Anterior cingulate cortex (tissue), 58 donors: ENCODE results near the gene PNPLA6.
A peak's percentile ranks its signal among the peaks of the same experiment; 100 is the strongest.
"Not testable (repeated sequence)": the region's sequence is repeated elsewhere in the genome, so short reads cannot be mapped to it uniquely, and the experiment has no call there.

ENCODE experiments used
- DNase-seq, 58 donors: peaks; one replicate each; lab custom pipeline; 2025; lab: John Stamatoyannopoulos, UW

Gene PNPLA6

DNA sequence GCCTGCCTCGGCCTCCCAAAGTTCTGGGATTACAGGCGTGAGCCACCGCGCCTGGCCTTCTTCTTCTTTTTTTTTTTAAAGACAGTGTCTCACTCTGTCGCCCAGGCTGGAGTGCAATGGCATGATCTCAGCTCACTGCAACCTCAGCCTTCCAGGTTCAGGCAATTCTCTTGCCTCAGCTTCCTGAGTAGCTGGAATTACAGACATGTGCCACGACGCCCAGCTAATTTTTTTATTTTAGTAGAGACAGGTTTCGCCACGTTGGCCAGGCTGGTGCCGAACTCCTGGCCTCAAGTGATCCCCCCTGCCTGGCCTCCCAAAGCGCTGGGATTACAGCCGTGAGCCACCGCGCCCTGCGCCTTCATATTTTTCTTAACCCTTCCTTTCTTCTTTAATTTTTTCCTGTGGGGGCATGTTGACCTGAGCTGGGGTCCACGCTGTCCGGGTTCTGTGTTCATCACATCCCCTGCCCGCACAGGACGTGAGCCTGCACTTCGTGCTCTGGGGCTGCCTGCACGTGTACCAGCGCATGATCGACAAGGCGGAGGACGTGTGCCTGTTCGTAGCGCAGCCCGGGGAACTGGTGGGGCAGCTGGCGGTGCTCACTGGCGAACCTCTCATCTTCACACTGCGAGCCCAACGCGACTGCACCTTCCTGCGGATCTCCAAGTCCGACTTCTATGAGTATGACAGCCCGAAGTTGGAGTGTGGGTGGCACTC is 14.1 kb downstream of the PNPLA6 start:
- no peak for DNase-seq

DNA sequence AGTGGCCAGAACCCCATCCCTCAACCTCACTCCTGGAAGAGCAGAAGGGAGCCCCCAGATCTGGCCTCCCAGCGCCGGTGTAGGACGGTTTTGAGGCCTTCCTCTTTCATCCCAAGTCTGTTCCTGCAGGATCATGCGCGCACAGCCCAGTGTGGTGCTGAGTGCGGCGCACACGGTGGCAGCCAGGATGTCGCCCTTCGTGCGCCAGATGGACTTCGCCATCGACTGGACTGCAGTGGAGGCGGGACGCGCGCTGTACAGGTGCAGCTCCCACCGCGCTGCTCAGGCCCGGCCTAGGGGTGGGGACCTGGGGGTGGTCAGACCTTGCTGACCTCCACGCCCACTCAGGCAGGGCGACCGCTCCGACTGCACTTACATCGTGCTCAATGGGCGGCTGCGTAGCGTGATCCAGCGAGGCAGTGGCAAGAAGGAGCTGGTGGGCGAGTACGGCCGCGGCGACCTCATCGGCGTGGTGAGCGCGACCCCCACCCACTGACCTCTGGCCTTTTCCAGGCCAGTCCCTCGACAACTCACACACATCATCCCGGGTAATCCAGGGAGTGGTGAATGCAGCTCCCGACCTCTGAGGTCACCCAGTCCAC is 14.8 kb downstream of the PNPLA6 start:
- no peak for DNase-seq

DNA sequence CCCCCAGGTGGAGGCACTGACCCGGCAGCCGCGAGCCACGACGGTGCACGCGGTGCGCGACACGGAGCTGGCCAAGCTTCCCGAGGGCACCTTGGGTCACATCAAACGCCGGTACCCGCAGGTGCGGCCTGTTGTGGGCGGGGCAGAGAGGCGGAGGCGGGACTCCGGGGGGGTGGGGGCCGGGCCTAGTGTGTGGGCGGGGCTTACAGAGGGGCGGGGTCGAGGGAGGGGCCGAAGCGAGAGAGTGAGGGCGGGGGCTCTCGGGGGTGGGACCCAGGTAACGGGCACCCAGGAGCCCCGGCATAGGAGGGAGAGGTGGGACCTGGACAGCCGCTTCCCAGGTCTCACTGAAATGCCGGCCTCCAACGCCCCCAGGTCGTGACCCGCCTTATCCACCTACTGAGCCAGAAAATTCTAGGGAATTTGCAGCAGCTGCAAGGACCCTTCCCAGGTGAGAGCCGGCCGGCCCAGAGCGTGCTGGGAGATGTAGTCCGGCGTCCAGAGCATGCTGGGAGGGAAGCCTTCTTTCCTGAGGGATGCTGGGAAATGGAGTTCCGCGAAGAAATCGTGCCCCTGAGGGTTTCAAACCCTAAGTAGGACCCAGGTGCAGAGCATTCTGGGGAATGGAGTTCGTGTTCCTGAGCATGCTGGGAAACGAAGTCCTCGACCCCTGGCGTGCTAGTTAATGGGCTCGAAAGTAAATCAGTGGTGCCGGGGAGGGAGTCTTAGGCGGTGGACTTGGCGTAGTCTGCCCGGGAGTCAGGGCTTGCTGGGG is 15.7 kb downstream of the PNPLA6 start:
- DNase-seq: peak in 55 of 58 donors; percentile 6 to 84 (median 59)

DNA sequence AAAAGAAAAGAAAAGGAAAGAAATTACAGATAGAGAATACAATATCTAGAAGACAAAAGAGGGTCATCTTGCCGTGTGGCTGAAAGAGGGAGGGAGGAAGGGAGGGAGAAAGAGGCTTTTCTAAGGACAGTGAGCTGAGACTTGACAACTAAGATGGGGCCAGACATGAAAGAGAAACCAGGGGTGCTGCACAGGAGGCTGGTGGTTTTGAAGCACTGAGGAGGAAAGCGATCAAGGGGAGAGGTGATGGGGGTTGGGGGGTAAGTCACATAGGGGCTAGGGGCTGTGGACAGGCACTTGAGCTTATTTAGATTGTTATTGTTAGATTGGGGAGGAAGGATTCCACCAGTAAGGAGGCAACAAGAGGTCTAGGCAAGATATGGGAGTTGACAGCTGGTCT is 17.3 kb downstream of the PNPLA6 start:
- no peak for DNase-seq

DNA sequence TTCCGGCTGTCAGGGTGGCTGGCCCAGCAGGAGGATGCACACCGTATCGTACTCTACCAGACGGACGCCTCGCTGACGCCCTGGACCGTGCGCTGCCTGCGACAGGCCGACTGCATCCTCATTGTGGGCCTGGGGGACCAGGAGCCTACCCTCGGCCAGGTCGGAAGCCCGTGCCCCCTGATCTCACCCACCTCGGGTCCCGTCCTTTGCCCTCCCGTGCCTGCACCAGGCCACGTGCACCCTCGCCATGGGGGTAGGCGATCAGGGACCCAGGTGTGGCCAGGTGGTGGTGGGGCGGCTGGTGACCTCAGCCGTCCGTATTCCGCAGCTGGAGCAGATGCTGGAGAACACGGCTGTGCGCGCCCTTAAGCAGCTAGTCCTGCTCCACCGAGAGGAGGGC is 19.0 kb downstream of the PNPLA6 start:
- DNase-seq: no peak

DNA sequence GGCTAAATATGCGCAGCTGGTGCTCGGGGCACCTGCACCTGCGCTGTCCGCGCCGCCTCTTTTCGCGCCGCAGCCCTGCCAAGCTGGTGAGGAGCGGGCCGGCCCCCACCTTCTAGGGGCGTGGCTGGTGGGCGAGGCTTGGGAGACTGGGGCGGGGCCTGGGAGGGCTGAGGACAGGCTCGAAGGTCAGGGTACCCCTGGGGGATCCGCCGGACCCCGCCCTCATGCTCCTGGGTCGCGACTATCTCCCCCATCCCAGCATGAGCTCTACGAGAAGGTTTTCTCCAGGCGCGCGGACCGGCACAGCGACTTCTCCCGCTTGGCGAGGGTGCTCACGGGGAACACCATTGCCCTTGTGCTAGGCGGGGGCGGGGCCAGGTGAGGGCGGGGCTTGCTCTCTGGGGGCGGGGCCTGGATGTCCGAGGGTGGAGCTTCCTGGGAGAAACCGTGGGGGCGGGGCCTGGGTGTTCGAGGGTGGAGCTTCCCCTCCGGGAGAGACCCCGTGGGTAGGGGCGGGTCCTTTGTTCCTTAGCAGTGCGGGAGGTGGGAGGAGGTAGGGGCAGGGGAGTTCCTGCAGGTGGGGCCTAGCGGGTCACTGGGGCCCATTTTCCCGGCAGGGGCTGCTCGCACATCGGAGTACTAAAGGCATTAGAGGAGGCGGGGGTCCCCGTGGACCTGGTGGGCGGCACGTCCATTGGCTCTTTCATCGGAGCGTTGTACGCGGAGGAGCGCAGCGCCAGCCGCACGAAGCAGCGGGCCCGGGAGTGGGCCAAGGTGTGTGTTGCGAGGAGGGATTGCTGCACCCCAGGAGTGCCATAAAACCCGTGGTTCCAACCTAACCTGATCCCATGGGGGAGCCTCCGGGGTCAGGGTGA is 19.7 kb downstream of the PNPLA6 start:
- peak in 2 of 58 donors; percentile 11 to 26 for DNase-seq

DNA sequence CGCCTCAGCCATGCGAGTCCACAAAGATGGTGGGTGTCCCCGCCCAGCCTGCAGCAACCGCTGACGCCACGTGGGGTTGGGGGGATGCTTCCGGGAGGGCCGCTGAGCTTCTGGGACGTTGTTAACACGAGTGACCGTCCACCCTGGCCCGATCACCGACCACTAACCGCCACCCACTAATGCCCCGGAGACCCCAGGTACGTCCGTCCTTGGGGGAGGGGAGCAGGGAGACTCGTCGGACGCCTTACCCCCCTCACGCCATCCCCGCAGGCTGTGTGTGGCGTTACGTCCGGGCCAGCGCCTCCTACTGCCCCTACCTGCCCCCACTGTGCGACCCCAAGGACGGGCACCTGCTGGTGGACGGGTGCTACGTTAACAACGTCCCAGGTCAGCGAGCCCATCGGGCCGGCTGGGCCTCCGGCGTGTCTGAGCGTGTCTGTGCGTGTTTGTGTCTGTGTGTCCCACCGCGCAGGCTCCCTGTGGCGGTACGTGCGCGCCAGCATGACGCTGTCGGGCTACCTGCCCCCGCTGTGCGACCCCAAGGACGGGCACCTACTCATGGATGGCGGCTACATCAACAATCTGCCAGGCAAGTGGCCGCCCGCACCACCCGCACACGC is 21.3 kb downstream of the PNPLA6 start:
- no peak for DNase-seq

DNA sequence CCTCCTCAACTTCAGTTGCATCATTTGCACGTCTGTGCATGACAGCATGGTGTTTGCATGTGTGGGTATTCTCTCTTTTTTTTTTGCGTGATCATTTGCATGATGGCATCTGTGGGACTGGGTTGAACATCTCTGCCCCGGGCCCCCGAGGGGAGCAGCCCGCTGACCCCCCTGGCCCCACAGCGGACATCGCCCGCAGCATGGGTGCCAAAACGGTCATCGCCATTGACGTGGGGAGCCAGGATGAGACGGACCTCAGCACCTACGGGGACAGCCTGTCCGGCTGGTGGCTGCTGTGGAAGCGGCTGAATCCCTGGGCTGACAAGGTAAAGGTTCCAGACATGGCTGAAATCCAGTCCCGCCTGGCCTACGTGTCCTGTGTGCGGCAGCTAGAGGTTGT is 23.1 kb downstream of the PNPLA6 start:
- no peak for DNase-seq

DNA sequence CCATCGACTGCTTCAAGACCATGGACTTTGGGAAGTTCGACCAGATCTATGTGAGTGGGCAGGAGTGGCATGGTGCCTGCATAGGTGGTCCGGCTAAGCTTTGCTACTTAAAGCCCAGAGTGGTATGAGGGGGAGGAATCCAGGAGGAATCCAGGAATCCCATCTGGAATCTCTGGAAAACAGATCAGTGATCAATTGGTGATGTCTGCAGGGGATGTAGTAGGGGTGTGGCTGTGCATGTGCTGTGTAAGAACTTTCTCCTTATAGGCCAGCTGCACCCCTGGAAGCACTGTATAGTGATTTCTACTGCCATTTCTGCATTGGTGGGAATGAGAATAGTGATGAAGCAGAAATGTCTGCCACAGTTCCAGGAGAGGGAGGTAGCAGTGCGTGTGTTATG is 23.6 kb downstream of the PNPLA6 start:
- DNase-seq: no peak

DNA sequence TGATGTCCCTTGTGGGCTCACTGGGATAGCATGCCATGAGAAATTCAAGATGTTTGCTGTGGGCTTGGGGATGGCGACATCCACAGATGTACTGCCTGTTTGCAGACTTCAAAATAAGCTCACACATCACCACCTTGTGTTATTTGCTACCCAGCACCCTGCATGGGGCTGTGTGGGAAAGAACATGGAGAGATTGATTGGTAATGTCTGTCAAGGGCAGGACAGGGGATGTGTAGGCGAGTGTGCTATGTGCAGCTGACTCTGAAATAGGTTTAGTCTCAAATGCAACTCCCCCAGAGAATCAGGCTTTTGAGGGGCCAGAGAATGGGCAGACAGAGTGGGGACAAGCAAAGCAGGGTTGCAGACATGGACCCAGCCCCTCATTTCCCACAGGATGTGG is 24.7 kb downstream of the PNPLA6 start:
- DNase-seq: no peak

DNA sequence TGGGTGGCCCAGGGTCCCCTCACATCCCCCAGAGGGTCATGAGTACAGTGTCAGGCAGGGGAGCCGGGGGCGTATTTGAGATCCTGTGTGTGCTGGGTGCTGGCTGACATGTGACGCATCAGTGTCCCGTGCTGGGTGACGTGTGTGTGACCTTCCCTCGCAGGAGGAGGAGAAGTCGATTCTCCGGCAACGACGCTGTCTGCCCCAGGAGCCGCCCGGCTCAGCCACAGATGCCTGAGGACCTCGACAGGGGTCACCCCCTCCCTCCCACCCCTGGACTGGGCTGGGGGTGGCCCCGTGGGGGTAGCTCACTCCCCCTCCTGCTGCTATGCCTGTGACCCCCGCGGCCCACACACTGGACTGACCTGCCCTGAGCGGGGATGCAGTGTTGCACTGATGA is 25.8 kb downstream of the PNPLA6 start:
- DNase-seq: no peak

DNA sequence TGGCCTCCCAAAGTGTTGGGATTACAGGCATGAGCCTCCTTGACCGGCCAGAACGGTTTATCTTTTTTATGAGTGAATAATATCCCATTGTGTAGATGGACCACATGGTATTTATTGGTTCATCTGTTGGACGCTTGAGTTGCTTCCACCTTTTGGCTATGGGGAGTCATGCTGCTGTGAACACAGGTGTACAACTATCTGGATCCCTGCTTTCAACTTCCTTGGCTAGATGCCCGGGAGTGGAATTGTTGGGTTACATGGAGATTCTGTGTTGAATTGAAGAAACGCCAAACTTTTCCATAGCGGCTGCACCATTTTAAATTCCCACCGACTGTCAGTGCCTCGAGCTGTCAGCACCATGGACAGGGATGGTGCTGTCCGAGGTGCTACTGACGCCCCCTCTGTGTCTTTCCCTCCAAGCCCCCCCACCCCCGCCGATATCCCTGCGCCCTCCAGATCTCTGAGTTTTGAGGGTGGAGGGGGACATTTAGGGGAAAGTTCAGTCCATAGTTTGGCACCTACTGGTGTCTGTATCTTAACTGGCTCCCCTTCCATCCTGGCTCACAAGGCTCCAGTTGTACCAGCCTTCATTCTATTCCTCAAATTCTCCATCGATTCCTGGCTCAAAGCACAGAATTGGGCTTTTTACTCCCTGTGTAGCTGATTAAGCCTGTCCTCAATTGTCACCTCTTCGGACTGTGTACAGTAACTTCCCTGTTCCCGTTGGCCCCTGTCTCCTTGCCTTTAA is 27.3 kb downstream of the PNPLA6 start:
- no peak for DNase-seq

DNA sequence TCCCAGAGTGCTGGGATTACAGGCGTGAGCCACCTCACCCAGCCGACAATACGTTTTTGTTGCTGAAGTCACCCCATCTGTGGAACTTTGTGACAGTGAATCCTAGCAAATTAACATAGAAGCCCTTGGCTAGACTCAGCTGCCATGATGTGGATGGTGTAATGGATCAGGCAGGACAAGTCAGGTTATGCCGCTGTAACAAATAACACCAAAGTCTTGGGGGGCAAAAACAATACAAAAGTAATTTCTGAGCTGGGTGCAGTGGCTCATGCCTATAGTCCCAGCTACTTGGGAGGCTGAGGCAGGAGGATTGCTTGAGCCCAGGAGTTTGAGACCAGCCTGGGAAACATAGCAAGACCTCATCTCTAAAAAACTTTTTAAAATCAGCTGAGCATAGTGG is 29.3 kb downstream of the PNPLA6 start:
- DNase-seq: no peak

DNA sequence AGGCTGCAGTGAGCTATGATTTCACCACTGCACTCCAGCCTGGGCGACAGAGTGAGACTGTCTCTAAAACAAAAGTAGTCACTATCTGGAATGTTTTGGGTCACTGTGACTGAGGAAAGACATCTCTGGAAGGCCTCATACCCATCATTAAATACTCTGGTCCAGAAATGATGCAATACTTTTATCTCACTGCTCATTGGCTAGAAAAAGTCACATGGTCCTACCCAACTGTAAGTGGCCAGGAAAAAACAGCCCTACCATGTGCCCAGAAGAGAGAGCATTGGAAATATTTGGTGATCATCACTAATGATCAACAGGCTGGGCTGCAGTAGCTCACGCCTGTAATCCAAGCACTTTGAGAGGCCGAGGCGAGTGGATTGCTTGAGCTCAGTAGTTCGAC is 29.8 kb downstream of the PNPLA6 start:
- DNase-seq: no peak

DNA sequence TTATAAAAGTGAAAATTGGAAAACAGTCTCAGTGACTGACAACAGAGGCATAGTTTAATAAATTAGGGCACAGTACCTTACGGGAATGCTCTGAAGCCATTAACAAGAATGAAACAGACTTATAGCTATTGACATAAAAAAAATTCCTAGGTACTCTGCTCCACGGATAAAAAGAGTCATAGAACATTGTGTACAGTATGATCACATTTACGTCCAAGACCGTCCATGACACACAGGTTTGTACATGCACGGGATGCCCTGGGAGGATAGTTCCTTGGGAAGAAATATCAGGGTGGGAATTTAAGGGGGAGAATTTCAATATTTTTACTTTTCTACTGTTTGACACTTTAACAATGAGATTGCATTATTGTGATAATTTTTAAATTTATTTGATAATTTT is 35.2 kb downstream of the PNPLA6 start:
- no peak for DNase-seq

DNA sequence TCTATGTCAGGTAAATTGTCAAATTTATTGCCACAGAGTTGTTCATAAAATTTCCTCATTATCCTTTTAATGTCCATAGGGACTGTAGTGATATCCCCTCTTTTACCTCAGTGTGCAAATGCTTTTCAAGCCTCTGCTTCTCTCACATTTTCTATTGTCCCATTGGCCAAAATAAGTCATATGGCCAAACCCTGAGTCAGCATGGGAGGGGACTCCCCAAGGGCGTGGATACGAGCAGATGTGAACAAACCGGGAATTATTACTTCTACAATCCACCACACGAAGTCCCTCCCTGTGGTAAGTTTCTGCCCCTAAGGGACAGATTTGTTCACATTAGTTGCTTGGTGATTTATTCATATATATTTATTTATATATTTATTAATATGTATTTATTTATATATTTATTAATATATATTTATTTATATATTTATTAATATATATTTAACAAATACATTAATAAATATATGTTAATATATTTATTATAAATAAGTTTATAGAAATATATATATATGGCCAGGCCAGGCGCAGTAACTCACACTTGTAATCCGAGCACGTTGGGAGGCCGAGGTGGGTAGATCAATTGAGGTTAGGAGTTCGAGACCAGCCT is 40.0 kb downstream of the PNPLA6 start:
- no peak for DNase-seq

DNA sequence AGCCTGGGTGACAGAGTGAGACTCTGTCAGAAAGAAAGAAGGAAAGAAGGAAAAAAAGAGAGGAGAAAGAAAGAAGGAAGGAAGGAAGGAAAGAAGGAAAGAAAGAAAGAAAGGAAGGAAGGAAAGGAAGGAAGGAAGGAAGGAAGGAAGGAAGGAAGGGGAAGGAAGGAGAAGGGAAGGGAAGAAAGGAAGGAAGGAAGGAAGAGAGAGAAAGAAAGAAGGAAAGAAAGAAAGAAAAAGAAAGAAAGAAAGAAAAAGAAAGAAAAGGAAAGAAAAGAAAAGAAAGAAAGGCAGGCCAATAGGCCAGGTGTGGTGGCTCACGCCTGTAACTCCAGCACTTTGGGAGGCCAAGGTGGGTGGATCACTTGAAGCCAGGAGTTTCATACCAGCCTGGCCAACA is 41.9 kb downstream of the PNPLA6 start:
- DNase-seq: not testable (repeated sequence)

DNA sequence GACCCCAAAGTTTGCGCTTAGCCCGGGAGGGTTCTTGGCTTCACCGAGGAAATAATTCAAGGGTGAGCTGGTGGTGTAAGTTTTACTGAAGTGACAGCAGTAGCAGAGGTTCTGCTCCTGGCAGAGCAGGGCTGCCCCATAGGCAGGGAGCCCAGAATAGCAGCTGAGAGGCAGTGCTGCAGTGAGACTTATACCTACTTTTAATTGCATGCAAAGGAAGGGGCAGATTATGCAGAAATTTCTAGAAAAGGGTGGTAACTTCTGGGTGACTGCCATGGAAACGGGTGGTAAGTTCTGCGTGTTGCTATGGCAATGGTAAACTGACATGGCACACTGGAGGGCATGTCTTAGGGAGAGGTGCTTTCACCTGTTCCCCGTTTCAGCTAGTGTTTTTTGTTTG is 42.6 kb downstream of the PNPLA6 start:
- no peak for DNase-seq

DNA sequence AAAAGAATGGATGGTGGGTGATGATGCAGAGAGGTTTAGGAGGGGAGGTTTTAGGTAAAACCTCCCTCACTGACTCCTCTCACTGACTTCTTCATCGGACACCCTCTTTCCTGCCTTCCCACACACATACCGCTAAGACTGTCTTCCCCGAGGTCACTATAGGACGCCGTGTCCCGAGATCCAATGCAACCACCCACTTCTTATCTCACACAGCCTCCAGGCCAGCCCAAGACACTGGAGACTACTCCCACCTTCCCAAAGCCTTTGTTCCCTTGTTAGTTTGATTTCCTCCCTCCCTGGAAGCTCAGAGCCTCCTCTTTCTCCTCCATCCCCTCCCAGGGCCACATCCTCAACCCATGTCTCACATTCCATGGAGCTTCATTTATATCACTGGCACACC is 43.7 kb downstream of the PNPLA6 start:
- no peak for DNase-seq
